ENCODE results near the gene TRPM5. TPM values are rescaled to one million over a fixed set of nuclear protein-coding genes. Genes with fewer than 3 reads are reported as not detected.

TRPM5 gene
- total and polyA plus RNA-seq, 2 of the 8 experiments (the other 6 are each of a cell fraction or from before 2014, with no cell fraction given), result 0.02 TPM; not detected in 1

DNA sequence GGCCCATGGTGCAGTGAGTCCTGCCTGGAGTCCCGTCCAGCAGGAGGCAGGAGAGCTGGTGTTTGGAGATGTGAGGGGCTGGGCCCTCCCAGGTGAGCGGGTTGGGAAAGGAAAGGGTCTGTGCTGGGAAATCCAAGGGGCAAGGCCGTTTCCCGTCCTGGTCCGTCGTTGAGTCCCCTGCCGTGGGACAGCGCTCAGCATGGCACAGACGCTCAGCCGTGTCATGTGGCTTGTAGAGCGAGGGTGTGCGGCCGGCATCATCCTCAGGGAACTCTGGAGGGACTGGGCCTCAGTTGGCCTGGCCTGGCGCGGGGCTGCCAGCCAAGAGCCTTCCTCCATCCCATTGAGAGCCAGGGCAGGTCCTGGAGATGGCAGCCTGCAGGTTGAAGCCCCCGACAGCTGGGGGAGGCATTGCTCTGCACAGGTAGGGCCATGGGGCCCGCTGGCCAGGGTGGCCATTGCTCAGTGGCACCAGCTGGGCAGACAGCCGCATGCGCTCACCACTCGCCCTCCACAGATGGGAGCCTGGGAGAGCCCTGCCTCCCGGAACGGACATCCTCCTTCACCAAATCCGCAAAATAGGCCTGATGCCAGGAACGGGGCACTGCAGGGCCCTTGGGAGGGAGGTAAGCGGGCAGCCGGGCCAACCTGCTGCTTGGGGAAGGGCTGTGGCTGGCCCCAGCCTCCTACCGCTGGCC, 29.2 kb upstream of the TRPM5 start:
- CTCF ChIA-PET (ENCODE audit: partially characterized antibody), result interaction anchor here (1.0 to 1.7 kb wide), 4 partner anchors 53 to 415 kb away, joined by 3 to 7 read pairs (median 4); no protein-coding TSS in a partner anchor
- Histone ChIP-seq H3K4me1 (replicated peaks in 1 of 4; ENCODE audit: control insufficient read depth in 3 of 4, insufficient read depth in 4 of 4, low read length in 3 of 4) (no peaks in the 10 kb centered on the region), H3K4me3 (ENCODE audit: extremely low read depth in 1 of 4, insufficient read depth in 2 of 4, low read depth in 3 of 4, low read length in 4 of 4) (no peak overlapping the region), H4K5ac (ENCODE audit: insufficient read length, low read depth, low read length) (no peak overlapping the region), H3K56ac (replicated peaks; ENCODE audit: insufficient read length, low read depth, low read length) (no peak overlapping the region), H3K79me1 (ENCODE audit: low read depth, low read length) (no peaks in the 10 kb centered on the region), H2BK5ac (ENCODE audit: low read depth, low read length) (no peak overlapping the region), H3K23me2 (ENCODE audit: low read depth, low read length) (no peaks in the 10 kb centered on the region; the same call in 1 of the 2 replicates), H4K8ac (ENCODE audit: extremely low read depth, insufficient read depth, low read length) (no peak overlapping the region), H3K79me2 (ENCODE audit: control insufficient read depth in 1 of 2, insufficient read depth in 2 of 2, low read length in 2 of 2) (no peaks in the 10 kb centered on the region), H4K91ac (replicated peaks; ENCODE audit: insufficient read length, low read length) (no peak overlapping the region), H2BK12ac (ENCODE audit: low read depth, low read length) (no peak overlapping the region), H2AK5ac (ENCODE audit: low read depth, low read length) (no peak overlapping the region), H2BK20ac (ENCODE audit: low read length) (no peak overlapping the region), H3K18ac (ENCODE audit: extremely low read depth, low read length) (no peak overlapping the region), H3K4ac (replicated peaks; ENCODE audit: insufficient read length, low read depth, low read length) (no peak overlapping the region), H2AFZ (ENCODE audit: low read length) (no peak overlapping the region), H3K36me3 (ENCODE audit: control insufficient read depth in 2 of 4, insufficient read depth in 4 of 4, low read length in 3 of 4) (no peaks in the 10 kb centered on the region), H2BK120ac (replicated peaks; ENCODE audit: low read depth, low read length) (no peak overlapping the region), H2BK15ac (ENCODE audit: low read length) (no peak overlapping the region), H3K9ac (replicated peaks in 1 of 4; ENCODE audit: extremely low read depth in 1 of 4, low read depth in 3 of 4, low read length in 3 of 4) (no peak overlapping the region), H3K27me3 (replicated peaks in 1 of 4; ENCODE audit: control insufficient read depth in 3 of 4, extremely low read depth in 1 of 4, insufficient read depth in 3 of 4, low read length in 3 of 4) (peaks cover 0 to 26% (median 18%) of the 10 kb centered on the region in 4 experiments; a peak in 6 of 7 replicates), H3K23ac (ENCODE audit: insufficient read length) (no peak overlapping the region), H3K14ac (ENCODE audit: insufficient read length) (no peak overlapping the region), H3K4me2 (ENCODE audit: insufficient read depth in 1 of 2, low read depth in 2 of 2, low read length in 2 of 2) (no peak overlapping the region), H4K20me1 (replicated peaks in 1 of 2; ENCODE audit: control insufficient read depth in 1 of 2, insufficient read depth in 2 of 2, low read length in 2 of 2) (peaks cover 0 to 9% of the 10 kb centered on the region in 2 experiments), H3K9me3 (ENCODE audit: insufficient read depth in 2 of 2, low read depth in 1 of 2, low read length in 1 of 2) (no peaks in the 10 kb centered on the region), H3K27ac (ENCODE audit: low read depth, low read length) (no peak overlapping the region)
- POLR2A ChIA-PET (ENCODE audit: partially characterized antibody), result no interaction called here
- TF ChIP-seq NANOG (IDR thresholded peaks at IDR 0.05; ENCODE audit: insufficient read depth, low read depth, low read length, poor library complexity, severe bottlenecking) (no peak), PHF8 (conservative IDR thresholded peaks at IDR 0.05; ENCODE audit: low read depth, low read length) (no peak), RAD21 (IDR thresholded peaks at IDR 0.05 in 1 of 2, conservative IDR thresholded peaks at IDR 0.05 in 1 of 2; ENCODE audit: low read depth in 2 of 2, low read length in 2 of 2) (peak in 1 of 2 experiments; percentile 10; a peak in 1 of 4 replicates), SP4 (IDR thresholded peaks at IDR 0.05; ENCODE audit: low read length) (no peak)
- TF ChIP-seq, protein P1, sequence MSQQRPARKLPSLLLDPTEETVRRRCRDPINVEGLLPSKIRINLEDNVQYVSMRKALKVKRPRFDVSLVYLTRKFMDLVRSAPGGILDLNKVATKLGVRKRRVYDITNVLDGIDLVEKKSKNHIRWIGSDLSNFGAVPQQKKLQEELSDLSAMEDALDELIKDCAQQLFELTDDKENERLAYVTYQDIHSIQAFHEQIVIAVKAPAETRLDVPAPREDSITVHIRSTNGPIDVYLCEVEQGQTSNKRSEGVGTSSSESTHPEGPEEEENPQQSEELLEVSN (IDR thresholded peaks at IDR 0.05), result no peak
- TF ChIP-seq, protein P2, sequence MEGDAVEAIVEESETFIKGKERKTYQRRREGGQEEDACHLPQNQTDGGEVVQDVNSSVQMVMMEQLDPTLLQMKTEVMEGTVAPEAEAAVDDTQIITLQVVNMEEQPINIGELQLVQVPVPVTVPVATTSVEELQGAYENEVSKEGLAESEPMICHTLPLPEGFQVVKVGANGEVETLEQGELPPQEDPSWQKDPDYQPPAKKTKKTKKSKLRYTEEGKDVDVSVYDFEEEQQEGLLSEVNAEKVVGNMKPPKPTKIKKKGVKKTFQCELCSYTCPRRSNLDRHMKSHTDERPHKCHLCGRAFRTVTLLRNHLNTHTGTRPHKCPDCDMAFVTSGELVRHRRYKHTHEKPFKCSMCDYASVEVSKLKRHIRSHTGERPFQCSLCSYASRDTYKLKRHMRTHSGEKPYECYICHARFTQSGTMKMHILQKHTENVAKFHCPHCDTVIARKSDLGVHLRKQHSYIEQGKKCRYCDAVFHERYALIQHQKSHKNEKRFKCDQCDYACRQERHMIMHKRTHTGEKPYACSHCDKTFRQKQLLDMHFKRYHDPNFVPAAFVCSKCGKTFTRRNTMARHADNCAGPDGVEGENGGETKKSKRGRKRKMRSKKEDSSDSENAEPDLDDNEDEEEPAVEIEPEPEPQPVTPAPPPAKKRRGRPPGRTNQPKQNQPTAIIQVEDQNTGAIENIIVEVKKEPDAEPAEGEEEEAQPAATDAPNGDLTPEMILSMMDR (IDR thresholded peaks at IDR 0.05; ENCODE audit: control extremely low read depth in 1 of 3, insufficient read depth in 1 of 3, low read depth in 1 of 3, low read length in 3 of 3), result peak in 2 of 3 experiments; percentile 7 to 31; a peak in 2 of 4 replicates
- WGBS, 2 experiments (ENCODE audit: extremely low coverage in 1 of 2, insufficient coverage in 1 of 2, insufficient read length in 1 of 2, insufficient replicate concordance in 2 of 2, low coverage in 1 of 2, low lambda C conversion rate in 2 of 2, missing lambda C conversion rate in 1 of 2), result 79% methylated on average over 26 of the region's 27 CpGs; no CpG with 5 or more reads in 1 of the 2 experiments
- FAIRE-seq (no peak), DNase-seq (ENCODE audit: low read depth in 1 of 2, low spot score in 2 of 2) (no peak)

Measured in H1 (cell line).